SKM-1 (cell line): ENCODE measurements around the gene CFAP65.

Experiments
- DNase-seq: peaks from one replicate; lab custom pipeline; 2025; ENCODE audit not compliant: unreplicated experiment; lab: John Stamatoyannopoulos, UW

CFAP65 gene

GRCh38 chr2:219041252-219041651 is at the start of gene CFAP65:
Gene CFAP65 (minus strand): TSS chr2:219041516. CDS start chr2:219039048, 2,468 bp downstream.
- no peak for DNase-seq

GRCh38 chr2:219090436-219091299 is 49.4 kb upstream of the CFAP65 start:
- DNase-seq = no peak

- no peak for DNase-seq
These were observed 48.0 kb upstream of the CFAP65 start for GRCh38 chr2:219089330-219089729.

GRCh38 chr2:219087848-219088247 is 46.5 kb upstream of the CFAP65 start:
- no peak for DNase-seq

- DNase-seq = no peak
These were observed 46.0 kb upstream of the CFAP65 start for GRCh38 chr2:219087361-219087760.

- DNase-seq = no peak
These were observed 44.9 kb upstream of the CFAP65 start for GRCh38 chr2:219086196-219086595.

- DNase-seq = no peak
These were observed 43.5 kb upstream of the CFAP65 start for GRCh38 chr2:219084791-219085190.

- no peak for DNase-seq
These were observed 41.1 kb upstream of the CFAP65 start for GRCh38 chr2:219082332-219082958.

- DNase-seq = peak; percentile 28
These were observed 40.5 kb upstream of the CFAP65 start for GRCh38 chr2:219081701-219082331.

GRCh38 chr2:219081096-219081495 is 39.8 kb upstream of the CFAP65 start:
- no peak for DNase-seq

- DNase-seq = no peak
These were observed 38.1 kb upstream of the CFAP65 start for GRCh38 chr2:219079417-219079816.

GRCh38 chr2:219078951-219079350 is 37.6 kb upstream of the CFAP65 start:
- DNase-seq = no peak

- no peak for DNase-seq
These were observed 36.8 kb upstream of the CFAP65 start for GRCh38 chr2:219078126-219078525.

- peak; percentile 59 for DNase-seq
These were observed 34.9 kb upstream of the CFAP65 start for GRCh38 chr2:219076253-219076652.

GRCh38 chr2:219073413-219074129 is 32.3 kb upstream of the CFAP65 start:
- peak; percentile 58 for DNase-seq

GRCh38 chr2:219072741-219073250 is 31.5 kb upstream of the CFAP65 start:
- no peak for DNase-seq

GRCh38 chr2:219071131-219071816 is 30.0 kb upstream of the CFAP65 start:
- DNase-seq = no peak

GRCh38 chr2:219065484-219065883 is 24.2 kb upstream of the CFAP65 start:
- no peak for DNase-seq

- no peak for DNase-seq
These were observed 20.8 kb upstream of the CFAP65 start for GRCh38 chr2:219062081-219062480.
